Right forelimb (tissue), 1 donor: ENCODE measurements around the gene USP17L22.
"Not testable (repeated sequence)": the region's sequence is repeated elsewhere in the genome, so short reads cannot be mapped to it uniquely, and the experiment has no call there.

Experiments
- DNase-seq: peaks from one replicate; pipeline ENCODE4 v3.0.0-alpha.2; 2018

USP17L22 gene, protein sequence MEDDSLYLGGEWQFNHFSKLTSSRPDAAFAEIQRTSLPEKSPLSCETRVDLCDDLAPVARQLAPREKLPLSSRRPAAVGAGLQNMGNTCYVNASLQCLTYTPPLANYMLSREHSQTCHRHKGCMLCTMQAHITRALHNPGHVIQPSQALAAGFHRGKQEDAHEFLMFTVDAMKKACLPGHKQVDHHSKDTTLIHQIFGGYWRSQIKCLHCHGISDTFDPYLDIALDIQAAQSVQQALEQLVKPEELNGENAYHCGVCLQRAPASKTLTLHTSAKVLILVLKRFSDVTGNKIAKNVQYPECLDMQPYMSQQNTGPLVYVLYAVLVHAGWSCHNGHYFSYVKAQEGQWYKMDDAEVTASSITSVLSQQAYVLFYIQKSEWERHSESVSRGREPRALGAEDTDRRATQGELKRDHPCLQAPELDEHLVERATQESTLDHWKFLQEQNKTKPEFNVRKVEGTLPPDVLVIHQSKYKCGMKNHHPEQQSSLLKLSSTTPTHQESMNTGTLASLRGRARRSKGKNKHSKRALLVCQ

DNA sequence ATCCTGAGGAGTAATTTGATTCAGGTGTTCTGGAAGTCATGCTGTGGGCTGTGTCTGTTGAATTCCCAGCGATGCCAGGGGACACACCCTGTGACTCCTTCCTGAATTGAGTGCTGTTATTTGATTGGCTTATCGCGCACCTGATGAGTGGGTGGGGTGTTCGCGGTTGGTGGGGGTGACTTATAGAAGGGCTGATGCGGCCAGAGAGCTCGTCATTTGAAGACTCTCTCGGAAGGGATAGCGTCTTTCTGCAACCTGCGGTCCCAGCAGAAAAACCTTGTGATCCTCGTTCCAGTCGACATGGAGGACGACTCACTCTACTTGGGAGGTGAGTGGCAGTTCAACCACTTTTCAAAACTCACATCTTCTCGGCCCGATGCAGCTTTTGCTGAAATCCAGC, at the start of gene USP17L22:
Gene USP17L22 (plus strand): TSS at position 301 of the 400 bp plus-strand sequence. CDS start 0 bp downstream, at position 301.
- DNase-seq: not testable (repeated sequence)

- not testable (repeated sequence) for DNase-seq
Observed at GRCh38 chr4:9219852-9220251, 47.6 kb upstream of the USP17L22 start, which contains the start of gene USP17L12. Gene USP17L12, plus strand, starts transcription at chr4:9220152. Its CDS starts 0 bp downstream, at chr4:9220152.

DNA sequence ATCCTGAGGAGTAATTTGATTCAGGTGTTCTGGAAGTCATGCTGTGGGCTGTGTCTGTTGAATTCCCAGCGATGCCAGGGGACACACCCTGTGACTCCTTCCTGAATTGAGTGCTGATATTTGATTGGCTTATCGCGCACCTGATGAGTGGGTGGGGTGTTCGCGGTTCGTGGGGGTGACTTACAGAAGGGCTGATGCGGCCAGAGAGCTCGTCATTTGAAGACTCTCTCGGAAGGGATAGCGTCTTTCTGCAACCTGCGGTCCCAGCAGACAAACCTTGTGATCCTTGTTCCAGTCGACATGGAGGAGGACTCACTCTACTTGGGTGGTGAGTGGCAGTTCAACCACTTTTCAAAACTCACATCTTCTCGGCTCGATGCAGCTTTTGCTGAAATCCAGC, 42.8 kb upstream of the USP17L22 start, which contains the start of gene USP17L13:
Gene USP17L13 (plus strand): TSS at position 301 of the 400 bp plus-strand sequence. CDS start 0 bp downstream, at position 301.
- not testable (repeated sequence) for DNase-seq

DNA sequence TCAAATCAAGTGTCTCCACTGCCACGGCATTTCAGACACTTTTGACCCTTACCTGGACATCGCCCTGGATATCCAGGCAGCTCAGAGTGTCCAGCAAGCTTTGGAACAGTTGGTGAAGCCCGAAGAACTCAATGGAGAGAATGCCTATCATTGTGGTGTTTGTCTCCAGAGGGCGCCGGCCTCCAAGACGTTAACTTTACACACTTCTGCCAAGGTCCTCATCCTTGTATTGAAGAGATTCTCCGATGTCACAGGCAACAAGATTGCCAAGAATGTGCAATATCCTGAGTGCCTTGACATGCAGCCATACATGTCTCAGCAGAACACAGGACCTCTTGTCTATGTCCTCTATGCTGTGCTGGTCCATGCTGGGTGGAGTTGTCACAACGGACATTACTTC, 37.2 kb upstream of the USP17L22 start:
- DNase-seq: not testable (repeated sequence)

- DNase-seq: not testable (repeated sequence)
Observed at GRCh38 chr4:9234085-9234484, 33.3 kb upstream of the USP17L22 start, which contains the start of gene USP17L15. Gene USP17L15, plus strand, starts transcription at chr4:9234385. Its CDS starts 0 bp downstream, at chr4:9234385.

- not testable (repeated sequence) for DNase-seq
Observed at GRCh38 chr4:9238461-9238860, 29.0 kb upstream of the USP17L22 start.

GRCh38 chr4:9243579-9243978, 23.8 kb upstream of the USP17L22 start, which contains the start of gene USP17L17:
Gene USP17L17, plus strand, starts transcription at chr4:9243879. Its CDS starts 0 bp downstream, at chr4:9243879.
- DNase-seq: not testable (repeated sequence)

DNA sequence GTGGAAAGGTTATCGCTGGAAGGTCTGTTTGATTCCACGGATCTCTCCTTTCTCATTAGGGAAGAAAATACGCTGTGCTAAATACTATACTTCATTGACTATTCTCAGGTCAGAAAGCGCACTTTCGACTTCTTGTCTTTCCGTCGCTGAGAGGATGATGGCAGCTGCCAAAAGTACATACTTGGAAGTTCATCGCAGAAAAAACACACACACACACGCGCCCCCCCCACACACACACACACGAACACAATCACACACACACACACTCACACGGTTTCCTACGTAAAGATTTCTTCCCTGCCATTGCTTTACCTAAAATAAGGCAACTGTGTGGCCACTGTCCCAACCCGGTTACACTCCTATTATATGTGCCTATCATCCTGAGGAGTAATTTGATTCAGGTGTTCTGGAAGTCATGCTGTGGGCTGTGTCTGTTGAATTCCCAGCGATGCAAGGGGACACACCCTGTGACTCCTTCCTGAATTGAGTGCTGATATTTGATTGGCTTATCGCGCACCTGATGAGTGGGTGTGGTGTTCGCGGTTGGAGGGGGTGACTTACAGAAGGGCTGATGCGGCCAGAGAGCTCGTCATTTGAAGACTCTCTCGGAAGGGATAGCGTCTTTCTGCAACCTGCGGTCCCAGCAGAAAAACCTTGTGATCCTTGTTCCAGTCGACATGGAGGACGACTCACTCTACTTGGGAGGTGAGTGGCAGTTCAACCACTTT, 19.3 kb upstream of the USP17L22 start, which contains the start of gene USP17L18:
Gene USP17L18 (plus strand): TSS at position 678 of the 728 bp plus-strand sequence. CDS start 0 bp downstream, at position 678.
- DNase-seq: peak; percentile 18

DNA sequence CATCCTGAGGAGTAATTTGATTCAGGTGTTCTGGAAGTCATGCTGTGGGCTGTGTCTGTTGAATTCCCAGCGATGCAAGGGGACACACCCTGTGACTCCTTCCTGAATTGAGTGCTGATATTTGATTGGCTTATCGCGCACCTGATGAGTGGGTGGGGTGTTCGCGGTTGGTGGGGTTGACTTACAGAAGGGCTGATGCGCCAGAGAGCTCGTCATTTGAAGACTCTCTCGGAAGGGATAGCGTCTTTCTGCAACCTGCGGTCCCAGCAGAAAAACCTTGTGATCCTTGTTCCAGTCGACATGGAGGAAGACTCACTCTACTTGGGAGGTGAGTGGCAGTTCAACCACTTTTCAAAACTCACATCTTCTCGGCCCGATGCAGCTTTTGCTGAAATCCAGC, 14.3 kb upstream of the USP17L22 start, which contains the start of gene USP17L19:
Gene USP17L19 (plus strand): TSS at position 301 of the 400 bp plus-strand sequence. CDS start 0 bp downstream, at position 301.
- DNase-seq: not testable (repeated sequence)

DNA sequence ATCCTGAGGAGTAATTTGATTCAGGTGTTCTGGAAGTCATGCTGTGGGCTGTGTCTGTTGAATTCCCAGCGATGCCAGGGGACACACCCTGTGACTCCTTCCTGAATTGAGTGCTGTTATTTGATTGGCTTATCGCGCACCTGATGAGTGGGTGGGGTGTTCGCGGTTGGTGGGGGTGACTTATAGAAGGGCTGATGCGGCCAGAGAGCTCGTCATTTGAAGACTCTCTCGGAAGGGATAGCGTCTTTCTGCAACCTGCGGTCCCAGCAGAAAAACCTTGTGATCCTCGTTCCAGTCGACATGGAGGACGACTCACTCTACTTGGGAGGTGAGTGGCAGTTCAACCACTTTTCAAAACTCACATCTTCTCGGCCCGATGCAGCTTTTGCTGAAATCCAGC, 9.6 kb upstream of the USP17L22 start, which contains the start of gene USP17L20:
Gene USP17L20 (plus strand): TSS at position 301 of the 400 bp plus-strand sequence. CDS start 0 bp downstream, at position 301.
- not testable (repeated sequence) for DNase-seq

- not testable (repeated sequence) for DNase-seq
Observed at GRCh38 chr4:9262572-9262971, 4.8 kb upstream of the USP17L22 start, which contains the start of gene USP17L21. Gene USP17L21, plus strand, starts transcription at chr4:9262872. Its CDS starts 0 bp downstream, at chr4:9262872.

DNA sequence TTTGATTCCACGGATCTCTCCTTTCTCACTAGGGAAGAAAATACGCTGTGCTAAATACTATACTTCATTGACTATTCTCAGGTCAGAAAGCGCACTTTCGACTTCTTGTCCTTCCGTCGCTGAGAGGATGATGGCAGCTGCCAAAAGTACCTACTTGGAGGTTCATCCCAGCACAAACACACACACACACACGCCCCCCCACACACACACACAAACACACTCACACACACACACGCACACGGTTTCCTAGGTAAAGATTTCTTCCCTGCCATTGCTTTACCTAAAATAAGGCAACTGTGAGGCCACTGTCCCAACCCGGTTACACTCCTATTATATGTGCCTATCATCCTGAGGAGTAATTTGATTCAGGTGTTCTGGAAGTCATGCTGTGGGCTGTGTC, 4.3 kb downstream of the USP17L22 start:
- DNase-seq: not testable (repeated sequence)
